VCaP (cell line): Measurements from ENCODE around the gene ALDH7A1.
A peak's percentile ranks its signal among the peaks of the same experiment; 100 is the strongest.

ENCODE experiments used
- H3K27ac ChIP-seq: fragments of 450-650 bp; 2 replicates; pipeline ENCODE4 v1.5.1; 2017
- TF ChIP-seq, protein P1 (sequence below): fragments of 450-650 bp; conservative IDR thresholded peaks from 2 replicates; pipeline ENCODE4 v1.5.1; 2017; ENCODE audit warnings: mild to moderate bottlenecking, moderate library complexity

The ALDH7A1 gene

DNA sequence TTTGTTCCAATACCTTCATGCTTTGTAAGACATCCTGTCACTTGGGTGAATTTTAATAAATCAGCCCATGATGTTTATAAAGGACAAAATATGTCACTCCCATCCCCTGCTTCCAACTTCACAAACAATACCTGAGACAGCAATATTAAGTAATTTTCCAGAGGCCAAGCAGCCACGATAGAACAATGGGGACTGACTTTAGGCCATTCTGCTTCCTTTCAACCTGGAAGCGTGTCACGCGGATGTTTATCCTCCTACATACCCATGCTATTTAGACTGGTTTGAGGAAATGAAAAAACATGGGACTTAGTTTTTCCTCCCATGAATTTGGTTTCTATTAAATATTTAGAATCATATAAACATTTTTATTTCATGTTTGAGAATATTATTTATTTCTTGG lies 88.9 kb downstream of the ALDH7A1 start:
- no peak overlapping the region for H3K27ac ChIP-seq
- TF ChIP-seq, protein P1, sequence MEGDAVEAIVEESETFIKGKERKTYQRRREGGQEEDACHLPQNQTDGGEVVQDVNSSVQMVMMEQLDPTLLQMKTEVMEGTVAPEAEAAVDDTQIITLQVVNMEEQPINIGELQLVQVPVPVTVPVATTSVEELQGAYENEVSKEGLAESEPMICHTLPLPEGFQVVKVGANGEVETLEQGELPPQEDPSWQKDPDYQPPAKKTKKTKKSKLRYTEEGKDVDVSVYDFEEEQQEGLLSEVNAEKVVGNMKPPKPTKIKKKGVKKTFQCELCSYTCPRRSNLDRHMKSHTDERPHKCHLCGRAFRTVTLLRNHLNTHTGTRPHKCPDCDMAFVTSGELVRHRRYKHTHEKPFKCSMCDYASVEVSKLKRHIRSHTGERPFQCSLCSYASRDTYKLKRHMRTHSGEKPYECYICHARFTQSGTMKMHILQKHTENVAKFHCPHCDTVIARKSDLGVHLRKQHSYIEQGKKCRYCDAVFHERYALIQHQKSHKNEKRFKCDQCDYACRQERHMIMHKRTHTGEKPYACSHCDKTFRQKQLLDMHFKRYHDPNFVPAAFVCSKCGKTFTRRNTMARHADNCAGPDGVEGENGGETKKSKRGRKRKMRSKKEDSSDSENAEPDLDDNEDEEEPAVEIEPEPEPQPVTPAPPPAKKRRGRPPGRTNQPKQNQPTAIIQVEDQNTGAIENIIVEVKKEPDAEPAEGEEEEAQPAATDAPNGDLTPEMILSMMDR = no peak

DNA sequence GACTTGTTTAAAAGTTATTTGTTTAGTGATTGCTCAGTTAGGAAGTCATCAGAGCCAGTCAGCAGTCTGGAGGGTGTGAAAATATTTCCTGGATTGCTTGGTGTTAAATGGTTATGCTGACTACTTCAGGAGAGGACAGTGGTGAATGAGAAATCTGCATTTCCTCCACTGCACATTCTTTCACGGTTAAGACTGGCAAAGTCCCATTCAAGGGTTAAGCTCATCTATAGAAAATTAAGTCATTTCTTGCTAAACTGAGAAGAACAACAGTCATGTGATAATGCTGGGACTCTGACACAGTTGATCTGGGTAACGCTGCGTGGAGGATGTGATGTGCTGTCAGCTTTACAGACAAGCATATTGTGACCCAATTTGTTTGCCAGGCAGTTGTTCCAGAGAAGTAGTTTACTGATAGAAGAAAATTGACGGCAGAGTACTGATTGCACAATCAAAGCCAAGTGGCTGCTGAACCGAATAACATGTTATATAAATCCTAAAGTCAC lies 91.4 kb downstream of the ALDH7A1 start:
- peak overlapping the region; percentile 39 for H3K27ac ChIP-seq
- TF ChIP-seq, protein P1 = no peak

DNA sequence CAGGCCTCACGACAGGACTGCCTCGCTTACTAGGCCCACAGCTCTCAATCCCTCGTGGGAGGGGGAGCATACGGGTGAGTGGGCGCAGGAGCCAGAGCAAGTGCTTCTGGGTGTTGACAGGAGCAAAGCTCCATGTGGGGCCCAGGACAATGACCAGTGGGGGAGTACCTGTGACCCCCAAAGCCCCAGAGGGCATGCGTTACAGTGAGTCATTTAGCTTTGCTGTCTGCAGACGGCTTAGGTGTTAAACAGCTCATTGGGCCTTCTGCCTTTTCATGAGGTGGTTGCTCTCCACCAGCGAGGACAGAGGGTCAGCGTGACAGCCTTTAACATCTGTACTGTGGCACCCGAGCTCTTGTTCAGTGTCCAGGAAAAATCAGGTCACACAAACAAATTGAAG lies 93.6 kb downstream of the ALDH7A1 start:
- TF ChIP-seq, protein P1 = no peak

DNA sequence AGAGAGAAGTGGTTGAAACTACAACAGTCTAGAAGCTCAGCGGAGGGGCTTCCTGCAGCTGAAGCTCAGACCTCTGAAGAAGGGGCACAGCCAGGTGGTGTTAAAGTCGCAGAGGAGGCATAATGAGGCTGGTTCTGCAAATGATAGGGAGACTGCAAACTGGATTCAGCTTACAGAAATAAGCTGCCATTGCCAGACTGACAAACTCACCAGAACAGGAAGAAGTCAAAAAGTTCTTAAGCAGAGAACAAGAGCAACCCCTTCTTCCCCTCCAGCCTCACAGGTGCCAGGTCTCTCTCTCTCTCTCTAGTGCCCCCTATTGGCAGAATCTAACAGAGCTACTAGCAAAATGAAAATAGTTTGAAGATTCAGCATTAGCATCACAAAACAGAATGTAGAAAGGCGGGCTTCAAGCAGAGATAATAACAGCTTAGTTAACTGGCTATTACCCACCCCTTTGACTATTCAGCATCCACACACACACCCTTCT lies 95.1 kb downstream of the ALDH7A1 start:
- no peak overlapping the region for H3K27ac ChIP-seq
- TF ChIP-seq, protein P1 = peak; percentile 70

More for the DNA sequence above, 93.6 kb downstream of the ALDH7A1 start:
- H3K27ac ChIP-seq = no peak overlapping the region

DNA sequence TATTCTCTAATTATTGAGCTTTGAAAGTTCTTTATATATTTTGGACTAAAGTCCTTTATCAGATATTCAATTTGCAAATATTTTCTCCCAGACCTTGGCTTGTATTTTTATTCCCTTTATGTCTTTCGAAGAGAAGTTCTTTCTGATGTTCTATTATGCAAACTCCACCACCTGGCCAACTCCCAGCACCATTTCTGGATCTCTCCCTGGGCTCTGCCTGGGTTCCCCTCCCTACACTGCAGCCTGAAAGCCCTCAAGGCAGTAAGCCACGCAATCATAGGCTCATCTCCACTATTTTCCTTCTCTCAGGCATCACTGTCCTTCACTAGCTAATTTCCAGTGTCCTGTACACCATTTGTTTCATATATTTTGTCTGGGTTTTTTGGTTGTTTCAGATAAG lies 95.7 kb downstream of the ALDH7A1 start:
- H3K27ac ChIP-seq = no peak overlapping the region

DNA sequence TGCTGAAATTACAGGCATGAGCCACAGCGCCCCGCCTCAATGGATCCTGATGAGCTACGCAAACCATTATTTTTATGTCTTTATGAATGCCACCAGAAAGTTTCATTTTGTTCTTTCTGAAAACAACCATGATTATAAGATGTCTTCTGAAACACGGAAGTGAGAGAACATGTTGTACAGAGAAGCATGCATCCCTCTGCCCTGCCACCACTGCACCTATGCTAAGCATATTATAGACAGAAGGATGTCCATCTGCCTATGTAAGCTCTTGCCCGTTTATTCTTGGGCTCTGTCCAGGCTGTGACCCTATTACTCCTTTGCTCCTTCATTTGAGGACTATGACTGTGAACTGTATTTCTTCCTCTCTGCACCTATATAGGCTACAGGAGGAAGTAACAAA lies 97.5 kb downstream of the ALDH7A1 start:
- H3K27ac ChIP-seq = no peak overlapping the region
- TF ChIP-seq, protein P1 = no peak

More for the DNA sequence above, 95.7 kb downstream of the ALDH7A1 start:
- TF ChIP-seq, protein P1 = no peak

DNA sequence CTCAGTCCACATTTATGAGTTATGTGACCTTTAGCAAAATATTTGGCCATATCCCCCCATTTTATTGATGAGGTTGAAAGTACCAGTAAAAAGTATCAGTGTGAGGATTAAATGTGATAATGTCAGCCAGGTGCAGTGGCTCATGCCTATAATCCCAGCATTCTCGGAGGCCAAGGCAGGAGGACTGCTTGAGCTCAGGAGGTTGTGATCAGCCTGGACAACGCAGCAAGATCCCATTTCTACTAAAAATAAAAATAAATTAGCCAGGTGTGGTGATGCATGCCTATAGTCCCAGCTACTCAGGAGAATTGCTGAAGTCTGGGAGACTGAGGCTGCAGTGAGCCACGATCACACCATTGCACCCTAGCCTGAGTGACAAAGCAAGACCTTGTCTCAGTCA lies 100.6 kb downstream of the ALDH7A1 start:
- TF ChIP-seq, protein P1 = no peak

More for the DNA sequence above, 100.6 kb downstream of the ALDH7A1 start:
- no peak overlapping the region for H3K27ac ChIP-seq
